H1 (cell line): ENCODE measurements around the gene GPR68. TPM values are rescaled to one million over a fixed set of nuclear protein-coding genes. Genes with fewer than 3 reads are reported as not detected.

Source experiments
- CTCF ChIA-PET: fragments of 300-600 bp; sonication (Branson Sonifier 250); formaldehyde crosslinking; loops from one replicate; lab custom pipeline; 2021; ENCODE audit not compliant: partially characterized antibody; lab: Charles Lee
- POLR2A ChIA-PET: fragments of 300-600 bp; sonication (Branson Sonifier 250); formaldehyde crosslinking; loops from one replicate; lab custom pipeline; 2021; ENCODE audit warnings: inconsistent platforms; ENCODE audit not compliant: partially characterized antibody; lab: Charles Lee
- DNase-seq, 2 experiments: peaks; one replicate each; pipeline versions ENCODE4 v3.0.0 to v3.0.0-alpha.2; 2010 to 2022; ENCODE audit warnings: low spot score in 2 of 2, low read depth in 1 of 2, mixed read lengths in 1 of 2
- FAIRE-seq: peaks from 2 replicates; lab custom pipeline; 2011; peaks lifted over from hg19 to GRCh38; lab: Jason Lieb, UNC
- H2AFZ ChIP-seq: 2 replicates; pipeline ENCODE4 v1.8.1; 2012; ENCODE audit warnings: low read length, inconsistent platforms
- H2AK5ac ChIP-seq: 2 replicates; pipeline ENCODE4 v1.6.1; 2013; ENCODE audit warnings: low read depth, low read length
- H2BK120ac ChIP-seq: replicated peaks from 2 replicates; pipeline ENCODE3; 2013; ENCODE audit warnings: low read depth, low read length, inconsistent platforms
- H2BK12ac ChIP-seq: 2 replicates; pipeline ENCODE4 v1.6.1; 2013; ENCODE audit warnings: low read depth, low read length
- H2BK15ac ChIP-seq: 2 replicates; pipeline ENCODE4 v1.6.1; 2013; ENCODE audit warnings: low read length
- H2BK20ac ChIP-seq: 2 replicates; pipeline ENCODE4 v1.6.1; 2013; ENCODE audit warnings: low read length
- H2BK5ac ChIP-seq: 2 replicates; pipeline ENCODE4 v1.6.1; 2013; ENCODE audit warnings: low read depth, low read length
- H3K14ac ChIP-seq: 2 replicates; pipeline ENCODE4 v1.6.1; 2013; ENCODE audit warnings: inconsistent platforms; ENCODE audit not compliant: insufficient read length
- H3K18ac ChIP-seq: 2 replicates; pipeline ENCODE4 v1.6.1; 2013; ENCODE audit warnings: low read length; ENCODE audit errors: extremely low read depth
- H3K23ac ChIP-seq: 2 replicates; pipeline ENCODE4 v1.6.1; 2013; ENCODE audit warnings: inconsistent platforms; ENCODE audit not compliant: insufficient read length
- H3K23me2 ChIP-seq: 2 replicates; pipeline ENCODE4 v1.6.1; 2013; ENCODE audit warnings: low read depth, low read length
- H3K27ac ChIP-seq: 2 replicates; pipeline ENCODE4 v1.6.1; 2011; ENCODE audit warnings: low read depth, low read length, inconsistent platforms
- H3K27me3 ChIP-seq, 4 experiments: replicated peaks in 1 of 4; 1 replicate in 1 of 4; 2 replicates in 3 of 4; pipeline versions ENCODE4 v1.6.1 to v1.8.1; 2011 to 2013; ENCODE audit warnings: low read length in 3 of 4, mild to moderate bottlenecking in 3 of 4, inconsistent platforms in 2 of 4, mixed read lengths in 2 of 4, moderate library complexity in 1 of 4; ENCODE audit not compliant: control insufficient read depth in 3 of 4, insufficient read depth in 3 of 4; ENCODE audit errors: extremely low read depth in 1 of 4
- H3K36me3 ChIP-seq, 4 experiments: 2 replicates each; pipeline versions ENCODE4 v1.6.1 to v1.8.1; 2011 to 2013; ENCODE audit warnings: mild to moderate bottlenecking in 4 of 4, low read length in 3 of 4, moderate library complexity in 2 of 4, control low read depth in 1 of 4, inconsistent platforms in 1 of 4; ENCODE audit not compliant: insufficient read depth in 4 of 4, control insufficient read depth in 2 of 4
- H3K4ac ChIP-seq: replicated peaks from 2 replicates; pipeline ENCODE3; 2013; ENCODE audit warnings: low read length, low read depth, mixed read lengths, inconsistent platforms; ENCODE audit not compliant: insufficient read length
- H3K4me1 ChIP-seq, 4 experiments: replicated peaks in 1 of 4; 1 replicate in 1 of 4; 2 replicates in 3 of 4; pipeline versions ENCODE4 v1.6.1 to v1.8.1; 2011 to 2013; ENCODE audit warnings: low read length in 3 of 4, inconsistent platforms in 2 of 4, mixed read lengths in 1 of 4; ENCODE audit not compliant: insufficient read depth in 4 of 4, control insufficient read depth in 3 of 4
- H3K4me2 ChIP-seq, 2 experiments: 2 replicates each; pipeline versions ENCODE4 v1.6.1 to v1.8.1; 2011 to 2013; ENCODE audit warnings: low read depth in 2 of 2, low read length in 2 of 2, control low read depth in 1 of 2, inconsistent platforms in 1 of 2, mild to moderate bottlenecking in 1 of 2; ENCODE audit not compliant: insufficient read depth in 1 of 2
- H3K4me3 ChIP-seq, 4 experiments: fragments of 200-600, 300-600 bp in 1 of 4; sonication (generic), shearing (Covaris generic), sonication (Bioruptor Twin) in 1 of 4; 2 replicates each; pipeline versions ENCODE4 v1.5.1 to v1.8.1; 2011 to 2016; ENCODE audit warnings: low read length in 4 of 4, low read depth in 3 of 4, control low read depth in 2 of 4, inconsistent platforms in 2 of 4, mild to moderate bottlenecking in 2 of 4, mixed read lengths in 1 of 4, moderate library complexity in 1 of 4; ENCODE audit not compliant: insufficient read depth in 2 of 4; ENCODE audit errors: extremely low read depth in 1 of 4
- H3K56ac ChIP-seq: replicated peaks from 2 replicates; pipeline ENCODE3; 2013; ENCODE audit warnings: low read depth, mild to moderate bottlenecking, mixed read lengths, low read length, inconsistent platforms; ENCODE audit not compliant: insufficient read length
- H3K79me1 ChIP-seq: 2 replicates; pipeline ENCODE4 v1.6.1; 2013; ENCODE audit warnings: low read depth, low read length, control low read depth
- H3K79me2 ChIP-seq, 2 experiments: 2 replicates each; pipeline versions ENCODE4 v1.6.1 to v1.8.1; 2012 to 2013; ENCODE audit warnings: low read length in 2 of 2, mild to moderate bottlenecking in 2 of 2, inconsistent platforms in 1 of 2; ENCODE audit not compliant: insufficient read depth in 2 of 2, control insufficient read depth in 1 of 2
- H3K9ac ChIP-seq, 4 experiments: replicated peaks in 1 of 4; 1 replicate in 1 of 4; 2 replicates in 3 of 4; pipeline versions ENCODE4 v1.6.1 to v1.8.1; 2011 to 2013; ENCODE audit warnings: low read depth in 3 of 4, low read length in 3 of 4, control low read depth in 2 of 4, mild to moderate bottlenecking in 2 of 4, moderate library complexity in 2 of 4, inconsistent platforms in 1 of 4; ENCODE audit errors: extremely low read depth in 1 of 4
- H3K9me3 ChIP-seq, 2 experiments: 2 replicates each; pipeline versions ENCODE4 v1.6.1 to v1.8.1; 2012 to 2013; ENCODE audit warnings: mild to moderate bottlenecking in 2 of 2, moderate library complexity in 2 of 2, control low read depth in 1 of 2, inconsistent platforms in 1 of 2, low read depth in 1 of 2, low read length in 1 of 2, mixed read lengths in 1 of 2; ENCODE audit not compliant: insufficient read depth in 2 of 2
- H4K20me1 ChIP-seq, 2 experiments: replicated peaks in 1 of 2; 2 replicates each; pipeline versions ENCODE3 to v1.8.1; 2011 to 2013; ENCODE audit warnings: inconsistent platforms in 2 of 2, low read length in 2 of 2, mild to moderate bottlenecking in 1 of 2; ENCODE audit not compliant: insufficient read depth in 2 of 2, control insufficient read depth in 1 of 2
- H4K5ac ChIP-seq: 2 replicates; pipeline ENCODE4 v1.6.1; 2013; ENCODE audit warnings: low read length, low read depth, mixed read lengths, inconsistent platforms; ENCODE audit not compliant: insufficient read length
- H4K8ac ChIP-seq: 2 replicates; pipeline ENCODE4 v1.8.0; 2013; ENCODE audit warnings: mild to moderate bottlenecking, moderate library complexity, low read length, inconsistent platforms; ENCODE audit not compliant: insufficient read depth; ENCODE audit errors: extremely low read depth
- H4K91ac ChIP-seq: replicated peaks from 2 replicates; pipeline ENCODE3; 2013; ENCODE audit warnings: low read length, mixed read lengths, inconsistent platforms; ENCODE audit not compliant: insufficient read length
- CEBPB ChIP-seq: IDR thresholded peaks from 2 replicates; pipeline ENCODE4 v1.6.1; 2012; ENCODE audit warnings: low read depth, low read length
- HDAC2 ChIP-seq, 2 experiments: fragments of 300-600 bp in 1 of 2; sonication (generic) in 1 of 2; IDR thresholded peaks; 2 replicates each; pipeline ENCODE4 v1.6.1; 2011 to 2012; ENCODE audit warnings: low read depth in 2 of 2, low read length in 2 of 2, mild to moderate bottlenecking in 2 of 2, moderate library complexity in 2 of 2, borderline replicate concordance in 1 of 2, inconsistent platforms in 1 of 2
- NANOG ChIP-seq: IDR thresholded peaks from 2 replicates; pipeline ENCODE4 v1.6.1; 2011; ENCODE audit warnings: low read length, low read depth, mild to moderate bottlenecking, inconsistent platforms; ENCODE audit not compliant: insufficient read depth, poor library complexity, severe bottlenecking
- SIRT6 ChIP-seq: IDR thresholded peaks from one replicate; pipeline ENCODE4 v1.7.1; 2012; ENCODE audit warnings: low read length, inconsistent platforms
- TEAD4 ChIP-seq: IDR thresholded peaks from 2 replicates; pipeline ENCODE4 v1.6.1; 2012; ENCODE audit warnings: low read depth, low read length, inconsistent platforms, mixed read lengths
- WGBS, 2 experiments: shearing (Covaris generic) in 1 of 2; methylation state at CpG; one replicate each; pipeline versions ENCODE4 v1.1.6 to v1.1.7; 2013 to 2015; ENCODE audit warnings: low lambda C conversion rate in 2 of 2, mixed read lengths in 2 of 2, inconsistent platforms in 1 of 2, low coverage in 1 of 2, missing lambda C conversion rate in 1 of 2; ENCODE audit not compliant: insufficient replicate concordance in 2 of 2, insufficient coverage in 1 of 2, insufficient read length in 1 of 2; ENCODE audit errors: extremely low coverage in 1 of 2, missing lambda C conversion rate in 1 of 2; 5-methylcytosine and 5-hydroxymethylcytosine counted together
- polyA plus RNA-seq, 7 experiments: library from polyadenylated mRNA; depleted of rRNA in 3 of 7; stranded (reverse) in 5 of 7; unstranded in 2 of 7; fragments of >200 nt in 5 of 7; fragments of 200-250 nt in 2 of 7; gene quantifications; 1 replicate in 5 of 7; 2 replicates in 1 of 7; 4 replicates in 1 of 7; pipeline versions ENCODE4 v1.2.1 to v1.2.3, GENCODE V29; 2011 to 2013; ENCODE audit warnings: missing spikeins in 2 of 7, mixed read lengths in 2 of 7
- total RNA-seq: library from RNA; stranded (reverse); fragmentation: NEBNext Ultra II Directional; extraction: Animal tissue kit (Norgen Biotek cat#: 25700); gene quantifications from 2 replicates; pipeline ENCODE4 v1.2.1, GENCODE V29; 2021

The GPR68 gene
- total and polyA plus RNA-seq, 2 of the 8 experiments (the other 6 are each of a cell fraction or from before 2014, with no cell fraction given) = 0.22 to 0.76 TPM

DNA sequence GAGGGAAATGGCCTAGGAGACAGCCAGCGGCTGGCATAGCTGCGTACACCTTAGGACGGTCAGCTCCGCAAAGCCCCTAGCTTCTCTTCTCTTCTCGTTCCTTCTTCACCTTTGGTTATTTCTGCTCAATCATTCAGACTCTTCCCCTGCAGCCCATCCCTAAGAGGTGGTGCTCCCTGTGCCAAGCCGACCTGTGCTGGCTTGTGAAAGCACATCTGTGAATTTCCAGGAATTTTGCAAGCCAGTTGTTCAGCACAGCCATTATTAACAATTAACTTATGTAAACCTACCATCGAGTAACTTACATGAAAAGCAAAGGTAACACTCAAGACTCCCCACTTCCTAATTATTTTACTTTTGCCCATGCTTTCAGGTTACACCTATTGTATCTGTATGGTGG is 20.9 kb upstream of the GPR68 start:
- FAIRE-seq (no peak), DNase-seq (no peak)
- no peak overlapping the region for H3K4me3 ChIP-seq
- peak overlapping the region in 1 of 2 experiments; percentile 88; a peak in 1 of 4 replicates for H3K4me2 ChIP-seq
- no peak overlapping the region for H4K91ac ChIP-seq
- H2AK5ac ChIP-seq = no peak overlapping the region
- 91% methylated on average over 7 of the region's 7 CpGs; no CpG with 5 or more reads in 1 of the 2 experiments for WGBS, 2 experiments
- 0 out of 2 replicates have a peak overlapping the region, but pooled peaks have one; percentile 47 for H2AFZ ChIP-seq
- H4K8ac ChIP-seq = no peak overlapping the region
- H3K79me2 ChIP-seq = no peaks in the 10 kb centered on the region
- H4K5ac ChIP-seq = no peak overlapping the region
- H3K79me1 ChIP-seq = no peaks in the 10 kb centered on the region
- no peak overlapping the region for H3K56ac ChIP-seq
- no peak overlapping the region for H2BK15ac ChIP-seq
- H2BK20ac ChIP-seq = no peak overlapping the region
- no peak overlapping the region for H2BK120ac ChIP-seq
- no peaks in the 10 kb centered on the region for H3K36me3 ChIP-seq
- H3K27me3 ChIP-seq = peaks cover 0 to 27% (median 21%) of the 10 kb centered on the region in 4 experiments; a peak in 6 of 7 replicates
- no peaks in the 10 kb centered on the region for H3K9me3 ChIP-seq
- peaks cover 0 to 6% (median 1%) of the 10 kb centered on the region in 4 experiments; a peak in 6 of 7 replicates for H3K4me1 ChIP-seq
- H3K18ac ChIP-seq = no peak overlapping the region
- no peak overlapping the region for H3K4ac ChIP-seq
- H3K23ac ChIP-seq = no peak overlapping the region
- no peak overlapping the region for H3K27ac ChIP-seq
- no peaks in the 10 kb centered on the region for H4K20me1 ChIP-seq
- TF ChIP-seq HDAC2 (IDR thresholded peaks at IDR 0.05; ENCODE audit: borderline replicate concordance in 1 of 2, low read depth in 2 of 2, low read length in 2 of 2) (no peak), TEAD4 (no peak), NANOG (no peak), SIRT6 (no peak), CEBPB (no peak)
- CTCF ChIA-PET = interaction anchor here (0.7 to 1.8 kb wide), 4 partner anchors 10 to 92 kb away, joined by 4 to 6 read pairs (median 4); no protein-coding TSS in a partner anchor
- no peak overlapping the region for H3K9ac ChIP-seq
- no peak overlapping the region for H2BK5ac ChIP-seq
- peaks cover 10% of the 10 kb centered on the region; the same call in 1 of the 2 replicates for H3K23me2 ChIP-seq
- no peak overlapping the region for H3K14ac ChIP-seq
- POLR2A ChIA-PET = interaction anchor here (1.0 kb wide), 1 partner anchor 245 kb away, joined by 3 read pairs; the partner anchor contains the start of gene PPP4R3A
- no peak overlapping the region for H2BK12ac ChIP-seq
